HS-5 (cell line): ENCODE data around the gene C6orf136.
"Not testable (repeated sequence)": the region's sequence is repeated elsewhere in the genome, so short reads cannot be mapped to it uniquely, and the experiment has no call there.

Experiments
- DNase-seq: peaks from one replicate; pipeline ENCODE4 v3.0.0-alpha.2; 2012; ENCODE audit warnings: low read depth

Gene C6orf136

GRCh38 chr6:30646450-30647241, at the start of gene C6orf136:
C6orf136 (plus strand) TSS chr6:30647133; CDS start chr6:30647232, 99 bp downstream.
- peak; percentile 65 for DNase-seq

- DNase-seq: not testable (repeated sequence)
Measured at GRCh38 chr6:30597315-30598144, 49.4 kb upstream of the C6orf136 start.

- no peak for DNase-seq
Measured at GRCh38 chr6:30598912-30599624, 47.9 kb upstream of the C6orf136 start.

- DNase-seq: no peak
Measured at GRCh38 chr6:30599625-30600324, 47.2 kb upstream of the C6orf136 start.

- no peak for DNase-seq
Measured at GRCh38 chr6:30600451-30600961, 46.4 kb upstream of the C6orf136 start.

- no peak for DNase-seq
Measured at GRCh38 chr6:30601436-30601814, 45.5 kb upstream of the C6orf136 start.

GRCh38 chr6:30601815-30602641, 44.9 kb upstream of the C6orf136 start:
- no peak for DNase-seq

GRCh38 chr6:30603961-30604360, 43.0 kb upstream of the C6orf136 start:
- DNase-seq: no peak

GRCh38 chr6:30610065-30610464, 36.9 kb upstream of the C6orf136 start:
- DNase-seq: no peak

- DNase-seq: no peak
Measured at GRCh38 chr6:30611150-30611855, 35.6 kb upstream of the C6orf136 start.

GRCh38 chr6:30611856-30612194, 35.1 kb upstream of the C6orf136 start:
- DNase-seq: no peak

- DNase-seq: no peak
Measured at GRCh38 chr6:30612213-30612612, 34.7 kb upstream of the C6orf136 start.

GRCh38 chr6:30612687-30613248, 34.2 kb upstream of the C6orf136 start:
- no peak for DNase-seq

- no peak for DNase-seq
Measured at GRCh38 chr6:30613251-30614043, 33.5 kb upstream of the C6orf136 start.

- DNase-seq: no peak
Measured at GRCh38 chr6:30614044-30614842, 32.7 kb upstream of the C6orf136 start.

- peak; percentile 94 for DNase-seq
Measured at GRCh38 chr6:30614843-30615218, 32.1 kb upstream of the C6orf136 start.

- DNase-seq: peak; percentile 70
Measured at GRCh38 chr6:30615219-30615957, 31.5 kb upstream of the C6orf136 start.
